ENCODE results near the gene CHD5. TPM values are rescaled to one million over a fixed set of nuclear protein-coding genes. Genes with fewer than 3 reads are reported as not detected.
A peak's percentile ranks its signal among the peaks of the same experiment; 100 is the strongest.

Gene CHD5
- polyA plus RNA-seq, 3 donors, result 0.07 TPM; not detected in 2

- no peaks in the 10 kb centered on the region for H3K27me3 Mint-ChIP-seq (ENCODE audit: low read depth in 3 of 3)
- no peaks in the 10 kb centered on the region for H3K27me3 ChIP-seq (ENCODE audit: control insufficient read depth in 2 of 2, insufficient read depth in 2 of 2, low read length in 2 of 2)
- peaks cover 0 to 1% (median 0%) of the 10 kb centered on the region in 7 donors for H3K9me3 Mint-ChIP-seq
- 95% methylated on average over 7 of the region's 10 CpGs for WGBS (ENCODE audit: insufficient coverage)
- peaks cover 80 to 91% of the 10 kb centered on the region in 2 donors for H3K36me3 ChIP-seq (replicated peaks in 1 of 2; ENCODE audit: control insufficient read depth in 1 of 2, insufficient read depth in 2 of 2, low read length in 2 of 2)
- no peaks in the 10 kb centered on the region for H3K79me2 ChIP-seq (ENCODE audit: insufficient read depth, low read length)
- H3K4me3 ChIP-seq (replicated peaks in 1 of 3; ENCODE audit: low read depth in 2 of 3, low read length in 3 of 3), result no peak overlapping the region
- intact Hi-C loops (cut with micrococcal nuclease), result no loop called here
- H3K4me1 ChIP-seq (ENCODE audit: control insufficient read depth in 1 of 2, insufficient read depth in 2 of 2, low read length in 2 of 2), result no peaks in the 10 kb centered on the region
- no peak overlapping the region for H3K4me3 Mint-ChIP-seq
- no peaks in the 10 kb centered on the region for H3K4me1 Mint-ChIP-seq
- TF ChIP-seq CTCF (IDR thresholded peaks at IDR 0.05), result no peak
- no peak overlapping the region for H2AFZ ChIP-seq (ENCODE audit: insufficient read depth, low read depth, low read length, poor library complexity, severe bottlenecking)
- H3K9ac ChIP-seq (ENCODE audit: insufficient read depth, low read length, poor library complexity, severe bottlenecking), result no peak overlapping the region
- H3K4me2 ChIP-seq (replicated peaks; ENCODE audit: extremely low read depth, low read length, poor library complexity, severe bottlenecking), result no peak overlapping the region
- DNase-seq, result no peak
- H4K20me1 ChIP-seq (ENCODE audit: insufficient read depth, low read length), result peaks cover 70% of the 10 kb centered on the region
- peak overlapping the region in 1 of 7 donors; percentile 16 for H3K27ac Mint-ChIP-seq
- no peaks in the 10 kb centered on the region for H3K9me3 ChIP-seq (replicated peaks in 1 of 2; ENCODE audit: control insufficient read depth in 1 of 2, insufficient read depth in 1 of 2, low read length in 2 of 2)
- H3K36me3 Mint-ChIP-seq, result peaks cover 63 to 91% of the 10 kb centered on the region in 2 donors
- peak overlapping the region in 1 of 2 donors; percentile 36 for H3K27ac ChIP-seq (ENCODE audit: low read depth in 1 of 2, low read length in 2 of 2)
These were observed 88.4 kb downstream of the CHD5 start for GRCh38 chr1:6091823-6092109.

GRCh38 chr1:6090996-6091822, 88.9 kb downstream of the CHD5 start:
- H3K4me1 Mint-ChIP-seq, result no peaks in the 10 kb centered on the region
- H3K4me3 Mint-ChIP-seq, result no peak overlapping the region
- no peaks in the 10 kb centered on the region for H3K27me3 Mint-ChIP-seq (ENCODE audit: low read depth in 3 of 3)

More at GRCh38 chr1:6090996-6091822, 88.9 kb downstream of the CHD5 start:
- Histone ChIP-seq H3K4me1 (ENCODE audit: control insufficient read depth in 1 of 2, insufficient read depth in 2 of 2, low read length in 2 of 2) (no peaks in the 10 kb centered on the region), H2AFZ (ENCODE audit: insufficient read depth, low read depth, low read length, poor library complexity, severe bottlenecking) (no peak overlapping the region), H3K4me3 (replicated peaks in 1 of 3; ENCODE audit: low read depth in 2 of 3, low read length in 3 of 3) (no peak overlapping the region), H4K20me1 (ENCODE audit: insufficient read depth, low read length) (peaks cover 69% of the 10 kb centered on the region), H3K79me2 (ENCODE audit: insufficient read depth, low read length) (no peaks in the 10 kb centered on the region), H3K9me3 (replicated peaks in 1 of 2; ENCODE audit: control insufficient read depth in 1 of 2, insufficient read depth in 1 of 2, low read length in 2 of 2) (no peaks in the 10 kb centered on the region), H3K9ac (ENCODE audit: insufficient read depth, low read length, poor library complexity, severe bottlenecking) (no peak overlapping the region), H3K36me3 (replicated peaks in 1 of 2; ENCODE audit: control insufficient read depth in 1 of 2, insufficient read depth in 2 of 2, low read length in 2 of 2) (peaks cover 79 to 91% of the 10 kb centered on the region in 2 donors), H3K27ac (ENCODE audit: low read depth in 1 of 2, low read length in 2 of 2) (no peak overlapping the region), H3K27me3 (ENCODE audit: control insufficient read depth in 2 of 2, insufficient read depth in 2 of 2, low read length in 2 of 2) (no peaks in the 10 kb centered on the region), H3K4me2 (replicated peaks; ENCODE audit: extremely low read depth, low read length, poor library complexity, severe bottlenecking) (no peak overlapping the region)
- no peak for TF ChIP-seq CTCF (IDR thresholded peaks at IDR 0.05)
- no peak for DNase-seq
- Mint-ChIP-seq H3K27ac (peak overlapping the region in 3 of 7 donors; percentile 15 to 54 (median 16)), H3K36me3 (peaks cover 64 to 91% of the 10 kb centered on the region in 2 donors), H3K9me3 (peaks cover 0 to 1% (median 0%) of the 10 kb centered on the region in 7 donors)
- WGBS (ENCODE audit: insufficient coverage), result 100% methylated on average over 13 of the region's 25 CpGs
- intact Hi-C loops (cut with micrococcal nuclease), result no loop called here

Measured in CD14-positive monocyte (primary cell).